ENCODE results near the gene PEPD. TPM values are rescaled to one million over a fixed set of nuclear protein-coding genes. Genes with fewer than 3 reads are reported as not detected.

PEPD gene
- total RNA-seq, 1 experiment from 2014 or later: 40.5 TPM

- Histone ChIP-seq H3K9ac (ENCODE audit: low read length) (no peak overlapping the region), H3K79me2 (ENCODE audit: insufficient read depth, low read length) (no peaks in the 10 kb centered on the region), H3K9me3 (ENCODE audit: control insufficient read depth in 1 of 2, insufficient read depth in 1 of 2, low read depth in 1 of 2, low read length in 2 of 2) (no peaks in the 10 kb centered on the region), H4K20me1 (ENCODE audit: insufficient read depth) (no peaks in the 10 kb centered on the region), H3K4me1 (ENCODE audit: control insufficient read depth in 1 of 2, insufficient read depth in 2 of 2, low read length in 2 of 2) (no peaks in the 10 kb centered on the region), H3K27ac (ENCODE audit: low read depth, low read length) (no peak overlapping the region), H3K4me3 (replicated peaks in 1 of 2; ENCODE audit: low read depth in 1 of 2, low read length in 2 of 2) (no peak overlapping the region), H3K9me2 (ENCODE audit: insufficient read depth) (no peaks in the 10 kb centered on the region), H3K27me3 (ENCODE audit: insufficient read depth, low read length) (no peaks in the 10 kb centered on the region), H3K4me2 (ENCODE audit: low read length) (no peak overlapping the region), H2AFZ (ENCODE audit: low read depth, low read length, poor library complexity, severe bottlenecking) (no peak overlapping the region), H3K36me3 (ENCODE audit: control insufficient read depth in 1 of 2, insufficient read depth in 2 of 2, low read length in 2 of 2) (no peaks in the 10 kb centered on the region)
- ChIA-PET CTCF (no interaction called here), POLR2A (no interaction called here), RAD21 (ENCODE audit: low non-redundant PET in 1 of 2, low total read pairs in 2 of 2, uncharacterized antibody in 2 of 2, unreplicated experiment in 2 of 2) (no interaction called here)
- DNase-seq (ENCODE audit: low read depth, low spot score) (no peak), ATAC-seq (no peak)
- TF ChIP-seq, protein P1, sequence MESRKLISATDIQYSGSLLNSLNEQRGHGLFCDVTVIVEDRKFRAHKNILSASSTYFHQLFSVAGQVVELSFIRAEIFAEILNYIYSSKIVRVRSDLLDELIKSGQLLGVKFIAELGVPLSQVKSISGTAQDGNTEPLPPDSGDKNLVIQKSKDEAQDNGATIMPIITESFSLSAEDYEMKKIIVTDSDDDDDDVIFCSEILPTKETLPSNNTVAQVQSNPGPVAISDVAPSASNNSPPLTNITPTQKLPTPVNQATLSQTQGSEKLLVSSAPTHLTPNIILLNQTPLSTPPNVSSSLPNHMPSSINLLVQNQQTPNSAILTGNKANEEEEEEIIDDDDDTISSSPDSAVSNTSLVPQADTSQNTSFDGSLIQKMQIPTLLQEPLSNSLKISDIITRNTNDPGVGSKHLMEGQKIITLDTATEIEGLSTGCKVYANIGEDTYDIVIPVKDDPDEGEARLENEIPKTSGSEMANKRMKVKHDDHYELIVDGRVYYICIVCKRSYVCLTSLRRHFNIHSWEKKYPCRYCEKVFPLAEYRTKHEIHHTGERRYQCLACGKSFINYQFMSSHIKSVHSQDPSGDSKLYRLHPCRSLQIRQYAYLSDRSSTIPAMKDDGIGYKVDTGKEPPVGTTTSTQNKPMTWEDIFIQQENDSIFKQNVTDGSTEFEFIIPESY (IDR thresholded peaks at IDR 0.05; ENCODE audit: extremely low read depth, insufficient replicate concordance, low read length): no peak
- TF ChIP-seq CEBPB (IDR thresholded peaks at IDR 0.05; ENCODE audit: low read depth): no peak
- TF ChIP-seq, protein P2, sequence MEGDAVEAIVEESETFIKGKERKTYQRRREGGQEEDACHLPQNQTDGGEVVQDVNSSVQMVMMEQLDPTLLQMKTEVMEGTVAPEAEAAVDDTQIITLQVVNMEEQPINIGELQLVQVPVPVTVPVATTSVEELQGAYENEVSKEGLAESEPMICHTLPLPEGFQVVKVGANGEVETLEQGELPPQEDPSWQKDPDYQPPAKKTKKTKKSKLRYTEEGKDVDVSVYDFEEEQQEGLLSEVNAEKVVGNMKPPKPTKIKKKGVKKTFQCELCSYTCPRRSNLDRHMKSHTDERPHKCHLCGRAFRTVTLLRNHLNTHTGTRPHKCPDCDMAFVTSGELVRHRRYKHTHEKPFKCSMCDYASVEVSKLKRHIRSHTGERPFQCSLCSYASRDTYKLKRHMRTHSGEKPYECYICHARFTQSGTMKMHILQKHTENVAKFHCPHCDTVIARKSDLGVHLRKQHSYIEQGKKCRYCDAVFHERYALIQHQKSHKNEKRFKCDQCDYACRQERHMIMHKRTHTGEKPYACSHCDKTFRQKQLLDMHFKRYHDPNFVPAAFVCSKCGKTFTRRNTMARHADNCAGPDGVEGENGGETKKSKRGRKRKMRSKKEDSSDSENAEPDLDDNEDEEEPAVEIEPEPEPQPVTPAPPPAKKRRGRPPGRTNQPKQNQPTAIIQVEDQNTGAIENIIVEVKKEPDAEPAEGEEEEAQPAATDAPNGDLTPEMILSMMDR (IDR thresholded peaks at IDR 0.05 in 2 of 3, conservative IDR thresholded peaks at IDR 0.05 in 1 of 3; ENCODE audit: borderline replicate concordance in 1 of 3, insufficient read depth in 1 of 3, low read depth in 2 of 3, low read length in 2 of 3): no peak
- intact Hi-C loops (cut with micrococcal nuclease): no loop called here
- no TSS peak for BruUV-seq (replicated peaks)
Observed at GRCh38 chr19:33497778-33498175, 23.8 kb downstream of the PEPD start.

GRCh38 chr19:33497131-33497777, 24.3 kb downstream of the PEPD start:
- no TSS peak for BruUV-seq (replicated peaks)
- intact Hi-C loops (cut with micrococcal nuclease): no loop called here
- no peak overlapping the region for H3K27ac ChIP-seq (ENCODE audit: low read depth, low read length)
- no peak for DNase-seq (ENCODE audit: low read depth, low spot score)
- TF ChIP-seq EGR1 (IDR thresholded peaks at IDR 0.05; ENCODE audit: low read depth): no peak
- no peaks in the 10 kb centered on the region for H3K27me3 ChIP-seq (ENCODE audit: insufficient read depth, low read length)
- H3K36me3 ChIP-seq (ENCODE audit: control insufficient read depth in 1 of 2, insufficient read depth in 2 of 2, low read length in 2 of 2): no peaks in the 10 kb centered on the region
- H3K79me2 ChIP-seq (ENCODE audit: insufficient read depth, low read length): no peaks in the 10 kb centered on the region
- ATAC-seq: no peak
- ChIA-PET CTCF (no interaction called here), POLR2A (no interaction called here), RAD21 (ENCODE audit: low non-redundant PET in 1 of 2, low total read pairs in 2 of 2, uncharacterized antibody in 2 of 2, unreplicated experiment in 2 of 2) (no interaction called here)
- no peaks in the 10 kb centered on the region for H4K20me1 ChIP-seq (ENCODE audit: insufficient read depth)
- H3K9me3 ChIP-seq (ENCODE audit: control insufficient read depth in 1 of 2, insufficient read depth in 1 of 2, low read depth in 1 of 2, low read length in 2 of 2): no peaks in the 10 kb centered on the region
- H3K4me3 ChIP-seq (replicated peaks in 1 of 2; ENCODE audit: low read depth in 1 of 2, low read length in 2 of 2): no peak overlapping the region
- no peaks in the 10 kb centered on the region for H3K4me1 ChIP-seq (ENCODE audit: control insufficient read depth in 1 of 2, insufficient read depth in 2 of 2, low read length in 2 of 2)
- no peak overlapping the region for H2AFZ ChIP-seq (ENCODE audit: low read depth, low read length, poor library complexity, severe bottlenecking)
- no peak overlapping the region for H3K9ac ChIP-seq (ENCODE audit: low read length)
- no peaks in the 10 kb centered on the region for H3K9me2 ChIP-seq (ENCODE audit: insufficient read depth)
- H3K4me2 ChIP-seq (ENCODE audit: low read length): no peak overlapping the region

Data from HCT116 (cell line).